Activated naive CD4-positive, alpha-beta T cell (primary cell): Measurements from ENCODE around the gene KPNA6.
"Not testable (repeated sequence)": the region's sequence is repeated elsewhere in the genome, so short reads cannot be mapped to it uniquely, and the experiment has no call there.

Source experiments
- DNase-seq, 4 experiments: peaks; one replicate each; lab custom pipeline; 2025; lab: John Stamatoyannopoulos, UW

KPNA6 gene

DNA sequence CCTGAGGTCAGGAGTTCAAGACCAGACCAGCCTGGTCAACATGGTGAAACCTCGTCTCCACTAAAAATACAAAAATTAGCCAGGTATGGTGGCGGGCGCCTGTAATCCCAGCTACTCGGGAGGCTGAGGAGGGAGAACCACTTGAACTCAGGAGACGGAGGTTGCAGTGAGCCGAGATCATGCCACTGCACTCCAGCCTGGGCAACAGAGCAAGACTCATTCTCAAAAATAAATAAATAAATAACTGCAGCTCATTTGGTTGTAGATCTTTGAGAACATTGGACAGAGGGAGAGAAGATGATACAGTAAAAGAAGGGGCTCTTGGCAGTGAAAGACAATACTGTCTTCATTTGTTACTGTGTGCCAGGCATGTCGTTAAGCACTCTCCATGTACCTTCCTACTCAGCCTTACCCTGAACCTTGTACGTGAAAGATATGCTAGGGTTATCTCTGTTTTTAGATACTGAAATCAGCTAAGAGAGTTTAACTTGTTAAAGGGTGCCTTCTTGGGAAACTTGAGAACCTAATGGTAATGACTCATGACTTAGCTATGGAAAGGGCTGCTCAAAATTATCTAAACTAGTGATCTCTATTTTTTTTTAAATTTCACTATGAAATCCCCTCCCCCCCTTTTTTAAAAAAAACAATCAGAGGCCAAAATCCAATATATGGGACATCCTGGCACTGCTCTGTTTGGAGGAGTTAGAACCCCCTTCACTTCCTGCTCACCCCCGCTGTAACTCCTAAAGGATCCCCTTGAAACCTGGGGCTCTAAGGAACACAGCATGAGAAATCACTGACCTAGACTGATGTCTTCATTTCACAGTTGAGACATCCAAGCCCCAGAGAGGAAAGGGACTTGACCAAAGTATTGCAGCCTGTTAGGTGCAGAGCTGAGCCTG is 6.8 kb upstream of the KPNA6 start:
- DNase-seq = no peak

DNA sequence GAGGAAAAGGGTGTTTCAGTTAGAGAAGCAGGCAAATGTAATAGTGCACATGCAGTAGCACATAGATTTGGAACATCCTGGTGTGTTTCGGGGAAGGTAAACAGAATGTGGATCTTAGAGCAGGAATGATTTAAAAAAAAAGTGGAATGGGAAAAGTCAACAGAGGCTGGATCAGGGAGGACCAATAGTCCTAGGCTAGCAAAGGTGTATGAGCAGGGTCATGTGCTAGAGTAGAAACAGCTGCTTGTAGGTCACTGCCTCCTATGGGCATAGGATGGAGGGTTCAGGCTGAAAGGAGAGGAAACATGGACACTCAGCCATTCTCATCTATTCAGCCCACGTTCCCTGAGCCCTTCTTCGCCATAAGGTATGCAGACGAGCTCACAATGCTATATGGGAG is 3.7 kb upstream of the KPNA6 start:
- DNase-seq = no peak

DNA sequence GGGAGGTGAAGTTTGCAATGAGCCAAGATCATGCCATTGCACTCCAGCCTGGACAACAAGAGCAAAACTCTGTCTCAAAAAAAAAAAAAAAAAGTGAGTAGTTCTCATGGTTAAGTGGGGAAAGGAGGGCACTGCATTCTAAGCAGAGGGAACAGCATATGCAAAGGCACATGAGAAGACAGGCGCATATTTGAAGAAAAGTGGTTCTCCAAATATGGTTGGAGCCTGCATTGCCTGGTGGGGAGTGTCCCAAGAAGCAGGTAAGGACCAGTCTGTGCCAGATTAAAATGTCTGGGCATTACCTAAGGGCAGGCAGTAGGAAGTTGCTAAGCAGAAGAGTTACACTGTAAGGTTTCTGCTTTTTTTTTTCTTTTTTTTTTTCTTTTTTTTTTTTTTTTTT is 2.5 kb upstream of the KPNA6 start:
- DNase-seq = no peak

DNA sequence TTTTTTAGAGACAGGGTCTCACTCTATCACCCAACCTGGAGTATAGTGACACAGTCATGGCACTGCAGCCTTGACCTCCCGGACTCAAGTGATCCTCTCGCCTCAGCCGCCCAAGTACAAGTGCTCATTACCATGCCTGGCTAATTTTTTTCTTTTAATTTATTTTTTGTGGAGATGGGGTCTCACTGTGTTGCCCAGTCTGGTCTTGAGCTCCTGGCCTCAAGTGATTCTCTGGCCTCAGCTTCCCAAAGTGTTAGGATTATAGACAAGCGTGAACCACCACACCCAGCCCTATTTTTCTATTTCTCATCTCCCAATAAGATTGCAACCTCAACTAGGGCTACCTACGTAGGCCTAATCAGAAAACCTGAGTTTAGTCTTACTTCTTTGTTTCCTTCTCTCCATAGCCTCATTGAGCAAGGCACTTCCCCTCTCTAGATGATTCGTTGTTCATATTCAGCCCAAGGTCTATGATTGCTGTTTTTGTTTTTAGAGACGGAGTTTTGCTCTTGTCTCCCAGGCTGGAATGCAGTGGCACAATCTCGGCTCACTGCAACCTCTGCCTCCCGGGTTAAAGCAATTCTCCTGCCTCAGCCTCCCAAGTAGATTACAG is 1.1 kb upstream of the KPNA6 start:
- DNase-seq = no peak

DNA sequence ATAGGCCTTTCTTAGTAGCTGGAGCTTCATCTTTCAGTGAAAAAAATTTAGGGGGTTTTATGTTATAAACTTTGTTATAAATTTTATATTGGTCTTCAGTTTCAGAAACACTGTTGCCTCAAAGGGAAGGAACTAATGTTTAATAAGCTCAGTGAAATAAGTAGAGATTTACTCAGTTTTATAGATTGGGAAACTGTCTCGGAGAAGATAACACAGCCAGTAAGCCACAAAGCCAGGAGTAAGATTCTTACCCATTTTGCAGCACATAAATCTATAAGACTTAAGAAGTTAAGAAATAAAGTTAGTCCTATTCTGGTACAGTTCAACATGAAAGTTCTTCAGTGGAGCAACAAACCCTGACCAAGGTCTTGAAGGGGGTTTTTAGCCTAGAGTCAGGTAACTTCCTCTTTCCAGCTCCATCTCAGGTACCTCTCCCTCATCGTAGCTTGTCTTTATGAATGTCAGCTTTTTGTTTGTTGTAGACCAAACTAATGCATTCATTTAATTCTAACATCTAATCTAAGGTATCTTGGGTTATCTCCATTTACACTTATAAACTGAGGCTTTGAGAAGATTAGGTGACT is 3.3 kb downstream of the KPNA6 start:
- no peak for DNase-seq

DNA sequence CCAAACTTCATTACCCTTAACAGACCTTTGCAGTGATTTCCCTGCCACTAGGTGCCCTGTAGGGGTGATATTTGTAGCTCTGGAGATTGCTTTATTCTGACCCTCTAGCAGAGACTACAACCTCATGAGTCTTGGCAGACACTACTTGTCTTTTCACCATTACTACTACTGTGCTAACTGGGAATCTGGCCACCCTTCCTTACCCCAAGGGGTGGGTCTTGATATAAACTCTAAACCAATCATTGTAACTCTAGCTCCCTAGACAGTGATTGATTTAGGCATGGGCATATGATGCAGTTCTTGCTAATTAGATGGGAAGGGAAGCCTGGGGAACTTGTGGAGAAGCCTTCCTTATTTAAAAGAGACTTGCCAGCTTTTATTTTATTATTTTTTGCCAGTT is 3.9 kb downstream of the KPNA6 start:
- DNase-seq = no peak

DNA sequence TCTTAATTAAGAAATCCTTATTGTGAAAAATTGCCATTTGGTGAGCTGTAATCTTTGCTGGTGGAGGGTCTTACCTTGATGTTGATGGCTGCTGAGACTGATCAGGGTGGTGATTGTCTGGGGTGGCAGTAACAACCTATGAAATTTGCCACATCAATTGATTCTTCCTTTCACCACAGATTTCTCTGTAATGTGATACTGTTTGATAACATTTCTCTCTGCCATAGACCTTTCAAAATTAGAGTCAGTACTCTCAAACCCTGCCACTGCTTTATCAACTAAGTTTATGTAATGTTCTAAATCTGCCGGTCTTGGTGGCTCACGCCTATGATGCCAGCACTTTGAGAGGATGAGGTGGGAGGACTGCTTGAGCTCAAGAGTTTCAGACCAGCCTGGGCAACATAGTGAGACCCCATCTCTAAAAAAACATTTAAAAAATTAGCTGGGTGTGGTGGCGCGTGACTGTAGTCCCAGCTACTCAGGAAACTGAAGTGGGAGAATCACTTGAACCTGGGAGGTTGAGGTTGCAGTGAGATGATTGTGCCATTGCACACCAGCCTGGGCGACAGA is 5.0 kb downstream of the KPNA6 start:
- no peak for DNase-seq

DNA sequence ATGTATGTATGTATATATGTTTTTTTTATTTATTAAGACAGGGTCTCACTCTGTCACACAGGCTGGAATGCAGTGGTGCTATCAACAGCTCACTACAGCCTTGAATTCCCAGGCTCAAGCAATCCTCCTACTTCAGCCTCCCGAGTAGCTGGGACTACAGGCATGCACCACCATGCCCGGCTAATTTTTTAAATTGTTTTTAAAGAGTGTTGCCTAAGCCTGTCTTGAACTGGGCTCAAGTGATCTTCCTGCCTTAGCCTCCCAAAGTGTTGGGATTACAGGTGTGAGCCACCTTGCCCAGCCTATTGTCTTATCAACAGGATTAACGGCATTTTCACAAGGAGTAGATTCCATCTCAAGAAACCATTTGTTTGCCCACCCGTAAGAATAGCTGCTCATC is 5.6 kb downstream of the KPNA6 start:
- not testable (repeated sequence) for DNase-seq

DNA sequence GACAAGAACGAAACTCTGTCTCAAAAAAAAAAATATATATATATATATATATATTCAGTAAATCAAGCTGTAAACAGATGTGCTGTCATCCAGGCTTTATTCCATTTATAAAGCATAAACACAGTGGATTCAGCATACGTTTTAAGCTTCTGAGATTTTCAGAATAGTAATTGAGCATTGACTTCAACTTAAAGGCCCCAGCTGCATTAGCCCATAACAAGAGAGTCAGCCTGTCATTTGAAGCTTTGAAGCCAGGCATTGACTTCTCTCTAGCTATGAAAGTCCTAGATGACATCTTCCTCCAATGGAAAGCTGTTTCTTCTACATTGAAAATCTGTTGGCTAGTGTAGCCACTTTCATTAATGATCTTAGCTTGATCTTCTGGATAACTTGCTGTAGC is 6.6 kb downstream of the KPNA6 start:
- no peak for DNase-seq

DNA sequence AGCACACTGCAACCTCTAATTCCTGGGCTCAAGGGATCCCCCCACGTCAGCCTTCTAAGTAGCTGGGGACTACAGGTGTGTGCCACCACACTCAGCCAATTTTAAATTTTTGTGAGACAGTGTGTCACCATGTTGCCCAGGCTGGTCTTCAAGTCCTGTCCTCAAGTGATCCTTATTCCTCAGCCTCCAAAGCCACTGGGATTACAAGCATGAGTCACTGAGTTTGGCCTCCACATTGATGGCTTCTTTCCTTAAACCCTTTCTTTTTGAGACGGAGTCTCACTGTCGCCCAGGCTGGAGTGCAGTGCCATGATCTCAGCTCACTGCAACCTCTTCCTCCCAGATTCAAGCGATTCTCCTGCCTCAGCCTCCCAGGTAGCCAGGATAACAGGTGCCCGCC is 7.6 kb downstream of the KPNA6 start:
- no peak for DNase-seq

DNA sequence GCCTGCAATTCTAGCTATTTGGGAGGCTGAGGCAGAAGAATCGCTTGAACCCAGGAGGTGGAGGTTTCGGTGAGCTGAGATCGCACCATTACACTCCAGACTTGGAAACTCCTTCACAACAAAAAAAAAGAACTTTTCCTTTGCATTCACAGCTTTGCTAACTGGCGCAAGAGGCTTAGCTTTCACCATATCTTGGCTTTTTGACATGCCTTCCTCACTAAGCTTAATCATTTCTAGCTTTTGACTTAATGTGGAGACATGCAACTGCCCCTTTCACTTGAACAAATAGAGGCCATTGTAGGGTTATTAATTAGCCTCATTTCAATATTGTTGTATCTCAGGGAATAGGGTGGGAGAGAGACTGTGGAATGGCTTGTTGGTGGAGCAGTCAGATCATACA is 8.7 kb downstream of the KPNA6 start:
- no peak for DNase-seq

DNA sequence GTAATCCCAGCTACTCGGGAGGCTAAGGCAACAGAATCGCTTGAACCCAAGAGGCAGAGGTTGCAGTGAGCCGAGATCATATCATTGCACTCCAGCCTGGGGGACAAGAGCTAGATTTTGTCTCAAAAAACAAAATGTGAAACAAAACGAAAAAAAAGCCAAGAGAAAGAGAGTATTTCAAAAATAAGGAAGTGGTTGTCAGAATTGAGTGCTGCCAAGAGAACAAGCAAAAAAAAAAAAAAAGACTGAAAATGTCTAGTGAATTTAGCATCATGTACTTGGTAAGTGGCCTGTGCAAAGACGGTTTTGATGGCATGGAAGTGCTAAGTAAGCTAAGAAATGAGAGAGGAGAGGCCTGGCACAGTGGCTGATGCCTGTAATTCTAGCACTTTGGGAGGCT is 14.3 kb downstream of the KPNA6 start:
- no peak for DNase-seq

DNA sequence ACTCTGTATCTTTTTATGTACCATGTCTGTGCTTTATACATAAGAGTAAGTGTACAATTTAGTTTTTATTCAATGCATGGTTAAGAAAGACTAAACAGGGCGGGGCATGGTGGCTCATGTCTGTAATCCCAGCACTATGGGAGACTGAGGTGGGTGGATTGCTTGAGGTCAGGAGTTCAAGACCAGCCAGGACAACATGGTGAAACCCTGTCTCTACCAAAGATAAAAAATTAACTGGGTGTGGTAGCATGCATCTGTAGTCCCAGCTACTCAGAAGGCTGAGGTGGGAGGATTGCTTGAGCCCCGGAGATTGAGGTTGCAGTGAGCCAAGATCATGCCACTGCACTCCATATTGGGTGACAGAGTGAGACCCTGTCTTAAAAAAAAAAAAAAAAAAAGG is 15.5 kb downstream of the KPNA6 start:
- not testable (repeated sequence) for DNase-seq

DNA sequence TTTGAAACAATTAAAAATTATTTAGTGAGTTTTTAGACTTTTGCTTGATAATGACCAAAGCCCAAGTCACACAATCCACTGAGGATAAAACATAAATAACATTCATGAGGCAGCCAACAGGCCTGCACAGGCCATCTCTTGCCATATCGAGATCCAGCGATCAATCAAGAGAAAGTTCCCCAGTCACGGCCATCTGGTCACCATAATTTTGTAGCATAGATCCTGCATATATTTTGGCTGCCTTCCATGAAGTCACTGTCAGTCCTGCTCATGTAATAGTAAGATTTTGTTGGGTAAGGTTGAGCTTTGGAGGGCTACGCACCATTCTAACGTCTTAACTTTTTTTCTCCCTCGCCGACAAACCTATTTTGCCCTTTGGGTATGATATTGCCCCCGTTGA is 17.5 kb downstream of the KPNA6 start:
- no peak for DNase-seq

DNA sequence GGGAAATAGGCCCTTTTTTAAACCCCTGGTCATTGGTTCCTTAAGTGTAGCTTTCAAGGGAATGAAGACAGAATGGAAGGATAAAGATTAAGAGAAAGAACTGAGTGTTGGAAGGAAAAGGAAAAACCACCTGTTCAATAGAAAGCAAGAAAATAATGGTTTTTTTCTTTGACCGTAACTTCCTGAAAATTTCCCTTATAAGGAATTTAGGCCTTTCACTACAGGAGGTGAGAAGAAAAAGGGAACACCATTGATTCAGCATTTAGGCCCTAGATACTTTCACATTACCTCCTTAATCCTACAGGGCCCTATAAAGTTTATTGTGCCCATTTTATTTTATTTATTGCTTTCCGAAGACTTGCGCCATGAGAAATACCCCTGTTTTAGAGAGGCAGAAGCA is 18.9 kb downstream of the KPNA6 start:
- DNase-seq = no peak

DNA sequence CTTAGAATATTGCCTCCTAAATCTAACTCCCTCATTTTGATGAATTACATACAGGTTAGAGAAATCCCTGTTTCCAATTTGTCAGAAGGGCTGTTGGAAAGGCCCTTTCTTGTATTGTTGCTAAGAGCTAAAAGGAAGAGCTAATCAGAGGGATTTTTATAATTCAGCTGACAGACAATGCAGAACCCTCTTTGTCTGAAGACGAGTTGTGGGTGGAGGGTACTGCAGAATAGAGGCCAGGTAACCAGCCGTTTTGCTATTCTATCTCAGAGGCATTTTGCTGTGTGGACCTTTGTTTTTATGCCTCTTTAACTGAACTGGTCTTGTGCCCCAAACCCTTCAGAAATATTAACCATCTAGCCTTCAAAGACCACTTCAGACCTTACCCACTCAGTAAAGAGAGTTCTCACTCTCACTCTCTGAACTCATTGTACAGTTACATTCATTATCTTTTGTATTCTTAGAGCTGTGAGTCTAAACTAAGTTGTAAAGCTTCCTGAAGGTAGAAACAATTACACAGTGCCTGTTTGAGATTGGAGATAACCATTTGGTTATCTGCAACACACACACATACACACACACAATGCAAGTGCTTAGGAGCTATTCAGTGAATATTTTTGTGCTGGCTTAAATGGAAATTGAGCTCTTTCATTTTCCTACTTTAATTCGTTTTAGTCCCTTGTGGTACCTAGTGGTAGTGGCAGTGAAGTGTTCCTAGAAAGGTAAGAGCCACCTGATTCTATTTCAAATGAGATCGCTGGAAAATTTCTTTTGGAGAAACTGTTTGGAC is 19.7 kb downstream of the KPNA6 start:
- DNase-seq = no peak

DNA sequence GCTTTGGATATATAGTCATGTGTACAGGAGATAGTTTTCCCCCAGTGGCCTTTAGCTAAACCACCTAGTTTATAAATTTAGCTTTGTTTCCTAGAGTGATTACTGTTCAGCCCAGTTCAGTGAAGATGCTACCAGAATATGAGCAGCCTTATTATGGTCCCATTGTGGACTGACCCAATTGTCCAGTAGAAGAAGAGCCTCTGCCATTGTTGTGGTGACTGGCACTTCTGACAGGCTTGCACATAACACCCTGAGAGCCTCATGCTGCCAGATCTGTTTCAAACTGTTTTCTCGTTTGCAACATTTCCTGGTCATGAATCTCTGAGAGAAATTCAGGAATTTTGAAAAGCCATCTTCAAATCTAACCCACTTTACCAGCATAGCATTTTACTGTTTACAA is 20.6 kb downstream of the KPNA6 start:
- DNase-seq = no peak

DNA sequence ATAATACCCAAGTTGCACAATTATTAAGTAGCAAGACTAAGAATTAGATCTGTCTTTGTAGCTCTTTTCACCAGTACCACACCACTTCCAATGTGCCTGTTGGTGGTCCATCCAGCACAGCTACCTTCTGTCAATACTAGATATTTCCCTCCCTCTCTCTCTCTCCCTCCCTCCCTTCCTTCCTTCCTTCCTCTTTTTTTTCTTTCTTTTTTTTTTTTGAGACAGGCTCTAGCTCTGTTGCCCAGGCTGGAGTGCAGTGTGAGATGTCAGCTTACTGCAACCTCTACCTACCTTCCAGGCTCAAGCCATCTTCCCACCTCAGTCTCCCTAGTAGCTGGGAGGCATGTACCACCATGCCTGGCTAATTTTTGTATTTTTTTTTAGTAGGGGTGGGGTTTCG is 21.1 kb downstream of the KPNA6 start:
- no peak for DNase-seq

DNA sequence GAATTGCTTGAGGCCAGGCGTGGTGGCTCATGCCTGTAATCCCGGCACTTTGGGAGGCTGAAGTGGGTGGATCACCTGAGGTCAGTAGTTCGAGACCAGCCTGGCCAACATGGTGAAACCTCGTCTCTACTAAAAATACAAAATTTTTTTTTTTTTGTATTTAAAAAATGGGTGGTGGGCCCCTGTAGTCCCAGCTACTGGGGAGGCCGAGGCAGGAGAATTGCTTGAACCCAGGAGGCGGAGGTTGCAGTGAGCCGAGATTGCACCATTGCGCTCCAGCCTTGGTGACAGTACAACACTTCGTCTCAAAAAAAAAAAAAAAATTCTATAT is 26.1 kb downstream of the KPNA6 start:
- DNase-seq = not testable (repeated sequence)

DNA sequence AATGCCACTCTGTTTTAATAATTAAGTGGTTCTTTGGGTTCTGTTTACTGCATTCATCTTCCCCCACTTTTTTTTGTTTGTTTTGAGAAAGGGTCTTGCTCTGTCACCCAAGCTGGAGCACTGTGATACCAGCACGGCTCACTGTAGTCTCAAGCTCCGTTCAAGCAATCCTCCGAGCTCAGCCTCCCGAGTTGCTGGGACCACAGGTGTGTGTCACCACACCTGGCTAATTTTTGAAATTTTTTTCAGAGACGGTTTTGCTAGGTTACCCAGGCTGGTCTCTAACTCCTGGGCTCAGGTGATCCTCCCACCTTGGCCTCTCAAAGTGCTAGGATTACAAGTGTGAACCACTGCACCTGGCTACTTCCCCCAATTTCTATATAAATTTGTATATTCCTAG is 29.3 kb downstream of the KPNA6 start:
- DNase-seq = no peak

DNA sequence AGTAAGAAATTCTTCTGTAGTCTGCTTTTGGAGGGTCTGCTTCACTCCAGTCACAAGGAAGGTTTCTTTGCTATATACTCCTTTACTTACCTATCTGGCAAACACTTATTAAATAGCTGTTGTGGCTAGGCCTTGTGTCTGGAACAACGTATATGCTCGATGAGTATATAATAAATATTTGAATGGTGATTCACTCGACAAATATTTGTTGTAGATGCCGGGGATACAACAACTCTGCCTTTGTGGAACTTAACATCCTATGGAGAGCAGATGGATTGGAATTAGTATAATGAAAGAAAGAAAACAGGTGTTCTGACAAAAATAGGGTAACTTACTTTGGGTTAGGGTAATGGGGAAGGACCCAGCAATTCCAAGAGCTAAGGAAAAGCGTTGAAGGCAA is 31.1 kb downstream of the KPNA6 start:
- DNase-seq = no peak
